T-helper 17 cell (primary cell): ENCODE results near the gene MYO1G. TPM values are rescaled to one million over a fixed set of nuclear protein-coding genes. Genes with fewer than 3 reads are reported as not detected.

ENCODE experiments used
- ATAC-seq: fragments of 150-1000 bp; cut with Tn5 transposase; 2 replicates; pipeline ENCODE4 v1.10.0; 2021; ENCODE audit warnings: mild to moderate bottlenecking, moderate library complexity
- DNase-seq, 3 donors: peaks; one replicate each; pipeline versions ENCODE4 v3.0.0 to v3.0.0-alpha.2; 2020 to 2021
- H3K9me3 ChIP-seq: one replicate; pipeline ENCODE4 v1.7.0; 2013; ENCODE audit warnings: low read length, mild to moderate bottlenecking; ENCODE audit not compliant: control insufficient read depth, poor library complexity, severe bottlenecking
- H3K27ac Mint-ChIP-seq: one replicate; pipeline ENCODE4 v1.8.0; 2022; ENCODE audit warnings: mild to moderate bottlenecking, moderate library complexity, mixed read lengths
- H3K27me3 Mint-ChIP-seq: one replicate; pipeline ENCODE4 v1.8.0; 2022; ENCODE audit warnings: mixed read lengths
- H3K36me3 Mint-ChIP-seq: one replicate; pipeline ENCODE4 v1.8.0; 2022; ENCODE audit warnings: low read depth, mixed read lengths
- H3K4me1 Mint-ChIP-seq: one replicate; pipeline ENCODE4 v1.8.0; 2022; ENCODE audit warnings: mild to moderate bottlenecking, mixed read lengths
- H3K4me3 Mint-ChIP-seq: one replicate; pipeline ENCODE4 v1.8.0; 2022; ENCODE audit warnings: mild to moderate bottlenecking, moderate library complexity, mixed read lengths
- total RNA-seq, 4 donors: library from RNA in 2 of 4; stranded (reverse) in 2 of 4; gene quantifications; one replicate each; pipeline ENCODE4 v1.2.3 and lab custom pipeline; 2022 to 2026

Gene MYO1G
- total RNA-seq, 2 donors from 2014 or later: 245 to 291 TPM

GRCh38 chr7:44912775-44913347 is 66.0 kb downstream of the MYO1G start:
- Mint-ChIP-seq H3K4me3 (no peak overlapping the region), H3K36me3 (peaks cover 2% of the 10 kb centered on the region), H3K27me3 (peaks cover 5% of the 10 kb centered on the region), H3K4me1 (peaks cover 7% of the 10 kb centered on the region), H3K27ac (peak overlapping the region; percentile 93)
- H3K9me3 ChIP-seq: no peaks in the 10 kb centered on the region
- ATAC-seq (no peak), DNase-seq (no peak)

Other genes starting within 250 kb of the MYO1G start
- gene ZMIZ2, start 230.2 kb downstream of the MYO1G start, total RNA-seq: 100 to 1,000 TPM; 117 to 171 TPM
- 100 to 1,000 TPM; 691 to 692 TPM for gene PPIA, start 182.3 kb downstream of the MYO1G start, total RNA-seq
- gene H2AZ2, start 130.9 kb downstream of the MYO1G start, total RNA-seq: 100 to 1,000 TPM; 173 to 185 TPM
- 10 to 100 TPM; 21.4 to 27.6 TPM for gene PURB, start 93.5 kb downstream of the MYO1G start, total RNA-seq
- gene CCM2, start 21.2 kb upstream of the MYO1G start, total RNA-seq: 10 to 100 TPM; 77.4 to 83.0 TPM
- gene NACAD, start 110.0 kb upstream of the MYO1G start, total RNA-seq: under 1 TPM; 0.15 to 0.47 TPM
- 10 to 100 TPM; 63.6 to 85.1 TPM for gene TBRG4, start 132.7 kb upstream of the MYO1G start, total RNA-seq
- gene RAMP3, start 178.8 kb upstream of the MYO1G start, total RNA-seq: under 1 TPM; 0.65 to 0.76 TPM